ENCODE results near the gene SUSD3. TPM values are rescaled to one million over a fixed set of nuclear protein-coding genes. Genes with fewer than 3 reads are reported as not detected.

Gene SUSD3
- total RNA-seq, 4 donors from 2014 or later, result 5.5 to 21.5 (median 7.9) TPM

DNA sequence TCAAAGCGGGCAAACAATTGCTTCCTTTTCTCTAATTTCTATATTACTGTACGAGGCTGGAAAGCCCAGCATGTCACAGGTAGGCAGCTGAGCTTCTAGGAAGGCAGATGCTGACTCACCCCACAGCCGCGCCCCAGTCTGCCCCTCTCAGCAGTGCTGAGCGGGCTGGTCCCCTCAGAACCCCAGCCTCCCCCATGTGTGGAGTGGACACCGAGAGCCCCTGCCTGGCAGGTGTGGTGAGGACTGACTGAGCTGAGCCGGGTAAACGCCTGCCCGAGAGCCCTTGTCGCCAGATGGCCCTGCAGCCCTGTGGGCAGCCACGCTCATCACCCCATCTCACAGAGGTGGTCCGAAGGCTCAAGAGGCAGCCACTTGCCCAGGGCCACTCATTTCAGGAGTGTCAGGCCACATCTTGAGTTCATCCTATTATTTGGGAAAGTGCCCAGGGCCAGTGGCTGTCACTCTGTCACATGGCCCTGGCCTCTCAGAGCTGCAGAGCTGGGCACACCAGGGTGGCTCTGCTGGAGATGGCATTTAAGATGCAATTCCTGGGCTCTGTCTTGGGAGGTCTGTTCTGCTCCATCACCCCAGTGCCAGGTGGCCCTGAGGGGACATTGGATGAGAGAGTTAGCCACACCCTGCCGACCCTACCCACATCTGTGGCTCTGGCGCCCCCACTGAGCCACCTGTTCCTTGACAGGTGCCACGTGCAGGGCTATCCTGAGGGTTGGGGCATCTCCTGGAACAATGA lies 50.0 kb downstream of the SUSD3 start:
- peak in 2 of 3 donors; percentile 41 to 45 for DNase-seq
- no peaks in the 10 kb centered on the region for H3K27me3 ChIP-seq
- H3K4me3 ChIP-seq, result no peak overlapping the region
- peaks cover 0 to 3% (median 0%) of the 10 kb centered on the region in 4 donors for H3K9me3 ChIP-seq
- peaks cover 0 to 47% (median 0%) of the 10 kb centered on the region in 3 donors for H3K36me3 ChIP-seq
- TF ChIP-seq POLR2A (IDR thresholded peaks at IDR 0.05), result no peak
- TF ChIP-seq, protein P1, sequence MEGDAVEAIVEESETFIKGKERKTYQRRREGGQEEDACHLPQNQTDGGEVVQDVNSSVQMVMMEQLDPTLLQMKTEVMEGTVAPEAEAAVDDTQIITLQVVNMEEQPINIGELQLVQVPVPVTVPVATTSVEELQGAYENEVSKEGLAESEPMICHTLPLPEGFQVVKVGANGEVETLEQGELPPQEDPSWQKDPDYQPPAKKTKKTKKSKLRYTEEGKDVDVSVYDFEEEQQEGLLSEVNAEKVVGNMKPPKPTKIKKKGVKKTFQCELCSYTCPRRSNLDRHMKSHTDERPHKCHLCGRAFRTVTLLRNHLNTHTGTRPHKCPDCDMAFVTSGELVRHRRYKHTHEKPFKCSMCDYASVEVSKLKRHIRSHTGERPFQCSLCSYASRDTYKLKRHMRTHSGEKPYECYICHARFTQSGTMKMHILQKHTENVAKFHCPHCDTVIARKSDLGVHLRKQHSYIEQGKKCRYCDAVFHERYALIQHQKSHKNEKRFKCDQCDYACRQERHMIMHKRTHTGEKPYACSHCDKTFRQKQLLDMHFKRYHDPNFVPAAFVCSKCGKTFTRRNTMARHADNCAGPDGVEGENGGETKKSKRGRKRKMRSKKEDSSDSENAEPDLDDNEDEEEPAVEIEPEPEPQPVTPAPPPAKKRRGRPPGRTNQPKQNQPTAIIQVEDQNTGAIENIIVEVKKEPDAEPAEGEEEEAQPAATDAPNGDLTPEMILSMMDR (IDR thresholded peaks at IDR 0.05), result no peak
- H3K27ac ChIP-seq, result no peak overlapping the region
- H3K4me1 ChIP-seq, result no peaks in the 10 kb centered on the region

DNA sequence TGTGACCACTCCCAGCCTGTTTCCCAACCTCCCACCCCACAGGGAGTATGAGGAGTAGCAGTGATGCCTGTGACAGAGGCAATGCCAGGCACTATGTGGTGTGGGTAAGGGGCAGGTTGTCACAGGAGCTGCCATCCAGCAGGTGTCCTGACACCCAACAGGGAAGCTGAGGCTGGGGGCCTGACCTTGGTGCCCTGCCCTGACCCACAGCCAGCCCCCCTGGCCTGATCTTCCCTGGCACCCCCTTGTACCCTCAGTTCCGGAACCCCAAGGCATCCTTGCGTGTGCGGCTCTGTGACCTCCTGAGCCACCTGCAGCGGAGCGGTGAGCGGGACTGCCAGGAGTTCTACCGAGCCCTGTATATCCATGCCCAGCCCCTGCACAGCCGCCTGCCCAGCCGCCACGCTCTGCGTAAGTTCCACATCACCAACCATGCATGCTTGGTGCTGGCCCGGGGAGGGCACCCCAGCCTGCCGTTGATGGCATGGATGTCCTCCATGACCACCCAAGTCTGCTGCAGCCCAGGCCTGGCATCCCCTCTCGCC lies 51.9 kb downstream of the SUSD3 start:
- H3K4me1 ChIP-seq, result no peaks in the 10 kb centered on the region
- DNase-seq, result peak in 2 of 3 donors; percentile 37 to 39
- H3K36me3 ChIP-seq, result peaks cover 0 to 56% (median 0%) of the 10 kb centered on the region in 3 donors
- no peaks in the 10 kb centered on the region for H3K27me3 ChIP-seq
- no peak overlapping the region for H3K4me3 ChIP-seq
- TF ChIP-seq POLR2A (IDR thresholded peaks at IDR 0.05), result no peak
- TF ChIP-seq, protein P1 (IDR thresholded peaks at IDR 0.05), result no peak
- H3K9me3 ChIP-seq, result no peaks in the 10 kb centered on the region
- no peak overlapping the region for H3K27ac ChIP-seq

DNA sequence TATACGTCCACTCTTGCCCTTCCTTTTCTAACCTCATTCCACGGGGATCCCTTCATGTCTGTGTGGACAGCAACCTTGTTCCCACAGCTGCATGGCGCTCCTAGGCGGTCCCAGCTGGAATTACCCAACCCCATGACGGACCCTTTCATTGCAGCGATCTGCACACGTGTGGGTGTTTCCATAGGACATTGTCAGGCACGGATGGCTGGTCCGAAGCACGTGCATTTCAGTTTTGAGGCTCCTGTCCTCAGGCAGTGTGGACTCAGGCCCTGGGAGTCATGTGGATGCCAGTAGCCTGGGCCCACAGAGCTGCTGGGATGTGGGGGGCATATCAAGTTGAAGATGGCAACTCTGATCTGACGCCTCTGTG lies 52.5 kb downstream of the SUSD3 start:
- H3K4me1 ChIP-seq, result no peaks in the 10 kb centered on the region
- no peak overlapping the region for H3K4me3 ChIP-seq
- H3K27ac ChIP-seq, result no peak overlapping the region
- peak in 1 of 3 donors; percentile 38 for DNase-seq
- no peaks in the 10 kb centered on the region for H3K9me3 ChIP-seq
- H3K27me3 ChIP-seq, result no peaks in the 10 kb centered on the region
- TF ChIP-seq, protein P1 (IDR thresholded peaks at IDR 0.05), result no peak
- no peak for TF ChIP-seq POLR2A (IDR thresholded peaks at IDR 0.05)
- peaks cover 0 to 56% (median 0%) of the 10 kb centered on the region in 3 donors for H3K36me3 ChIP-seq

DNA sequence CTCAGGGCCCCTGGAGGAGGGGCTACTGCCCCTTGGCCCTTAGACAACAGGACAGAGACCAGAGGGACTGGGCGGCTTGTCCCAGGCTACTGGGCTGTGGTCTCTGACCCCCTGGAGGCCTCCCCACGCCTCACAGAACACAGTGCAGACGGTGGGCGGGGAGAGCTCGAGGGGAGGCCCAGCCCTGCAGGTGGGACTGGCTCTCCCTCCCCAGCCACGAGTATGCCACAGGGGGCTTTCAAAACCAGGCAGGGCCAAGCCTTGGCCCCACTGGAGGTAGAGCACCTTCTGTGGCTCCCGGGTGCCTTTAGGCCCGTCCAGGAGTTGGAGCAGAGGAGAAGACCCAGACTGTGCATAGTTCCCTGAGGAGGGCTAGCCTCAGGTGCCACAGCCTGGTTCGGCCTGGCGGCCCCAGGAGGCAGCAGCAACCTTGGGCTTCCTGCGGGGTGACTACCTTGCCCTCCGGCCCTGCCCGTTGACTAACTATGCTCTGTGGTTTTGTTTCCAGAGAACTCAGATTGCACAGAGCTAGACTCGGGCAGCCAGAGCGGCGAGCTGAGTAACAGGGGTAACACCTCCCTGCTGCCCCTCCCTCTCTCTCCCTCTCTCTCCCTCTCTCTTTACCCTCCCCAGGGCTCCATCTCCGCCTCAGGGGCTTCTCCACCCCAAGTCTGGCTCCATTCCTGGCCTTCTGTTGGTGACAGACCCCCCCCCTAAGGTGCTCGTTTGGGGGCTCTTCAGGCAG lies 53.0 kb downstream of the SUSD3 start:
- no peak for TF ChIP-seq POLR2A (IDR thresholded peaks at IDR 0.05)
- TF ChIP-seq, protein P1 (IDR thresholded peaks at IDR 0.05), result no peak
- Histone ChIP-seq H3K27me3 (no peaks in the 10 kb centered on the region), H3K36me3 (peaks cover 0 to 56% (median 0%) of the 10 kb centered on the region in 3 donors), H3K27ac (no peak overlapping the region), H3K4me1 (peaks cover 0 to 5% (median 0%) of the 10 kb centered on the region in 4 donors), H3K9me3 (no peaks in the 10 kb centered on the region), H3K4me3 (no peak overlapping the region)
- DNase-seq, result peak in 2 of 3 donors; percentile 41 to 42

DNA sequence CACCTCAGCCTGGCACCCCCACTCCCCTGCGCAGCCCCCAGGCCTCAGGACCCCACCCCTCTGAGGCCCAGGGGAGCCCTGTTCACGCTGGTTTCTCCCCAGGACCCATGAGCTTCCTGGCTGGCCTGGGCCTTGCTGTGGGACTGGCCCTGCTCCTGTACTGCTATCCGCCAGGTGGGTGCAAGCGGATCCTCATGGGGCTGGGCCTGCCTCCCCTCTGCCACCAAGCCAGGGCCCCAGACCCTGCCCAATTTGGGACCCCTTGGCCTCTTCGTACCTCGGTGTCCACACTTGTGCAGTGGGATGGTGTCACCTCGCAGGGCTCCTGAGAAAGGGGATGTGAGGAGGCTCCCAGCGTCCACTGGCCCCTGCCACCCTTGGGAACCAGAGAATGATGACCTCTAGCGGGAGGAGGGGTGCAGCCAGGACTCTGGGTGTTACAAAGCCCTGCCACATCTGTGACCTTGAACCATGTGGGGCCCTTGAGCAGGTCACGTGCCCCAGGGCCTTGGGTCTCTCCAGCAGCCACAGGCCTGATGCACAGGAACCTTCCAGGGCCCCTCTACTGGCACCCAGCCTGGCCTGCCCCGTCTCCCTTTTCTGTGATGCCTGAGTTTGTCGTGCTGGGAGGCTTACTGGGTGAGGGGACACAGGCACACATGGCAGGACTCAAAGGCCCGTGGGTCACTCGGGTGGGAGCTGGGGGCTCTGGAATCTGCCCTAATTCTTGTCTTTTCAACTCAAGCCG lies 53.8 kb downstream of the SUSD3 start:
- Histone ChIP-seq H3K36me3 (peaks cover 0 to 56% (median 0%) of the 10 kb centered on the region in 3 donors), H3K4me3 (no peak overlapping the region), H3K4me1 (peaks cover 0 to 7% (median 0%) of the 10 kb centered on the region in 4 donors), H3K27ac (no peak overlapping the region), H3K9me3 (no peaks in the 10 kb centered on the region), H3K27me3 (no peaks in the 10 kb centered on the region)
- DNase-seq, result peak in 2 of 3 donors; percentile 30 to 45
- no peak for TF ChIP-seq POLR2A (IDR thresholded peaks at IDR 0.05)
- TF ChIP-seq, protein P1 (IDR thresholded peaks at IDR 0.05), result no peak

Data from Peyer's patch (tissue), 4 donors.